DMS79 (cell line): Measurements from ENCODE around the gene CCNK.

Experiments used
- DNase-seq: peaks from one replicate; lab custom pipeline; 2025; lab: John Stamatoyannopoulos, UW

Gene CCNK

DNA sequence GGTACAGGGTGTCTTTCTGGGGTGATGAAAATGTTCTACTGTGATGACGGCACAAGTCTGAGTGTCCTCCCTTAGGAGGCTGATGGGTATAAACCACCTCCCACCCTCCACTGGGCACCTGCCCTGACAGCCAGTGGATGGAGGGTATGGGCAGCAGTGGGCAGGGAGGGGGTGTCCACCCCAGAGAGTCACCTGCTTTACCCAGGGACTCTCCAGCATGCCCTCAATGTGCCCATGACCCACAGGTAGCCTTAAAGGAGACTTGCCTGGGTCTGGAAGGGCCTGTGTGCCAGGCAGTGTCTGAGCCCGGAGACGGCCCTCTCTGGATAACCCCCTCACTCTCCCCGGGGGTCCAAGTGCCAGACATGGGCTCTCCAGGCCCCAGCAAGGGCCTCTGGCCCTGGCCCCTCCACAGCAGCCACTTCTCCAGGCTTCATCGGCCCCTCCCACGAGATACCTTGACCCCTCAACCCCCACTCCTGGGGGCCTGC lies 38.8 kb downstream of the CCNK start:
- DNase-seq, result no peak

DNA sequence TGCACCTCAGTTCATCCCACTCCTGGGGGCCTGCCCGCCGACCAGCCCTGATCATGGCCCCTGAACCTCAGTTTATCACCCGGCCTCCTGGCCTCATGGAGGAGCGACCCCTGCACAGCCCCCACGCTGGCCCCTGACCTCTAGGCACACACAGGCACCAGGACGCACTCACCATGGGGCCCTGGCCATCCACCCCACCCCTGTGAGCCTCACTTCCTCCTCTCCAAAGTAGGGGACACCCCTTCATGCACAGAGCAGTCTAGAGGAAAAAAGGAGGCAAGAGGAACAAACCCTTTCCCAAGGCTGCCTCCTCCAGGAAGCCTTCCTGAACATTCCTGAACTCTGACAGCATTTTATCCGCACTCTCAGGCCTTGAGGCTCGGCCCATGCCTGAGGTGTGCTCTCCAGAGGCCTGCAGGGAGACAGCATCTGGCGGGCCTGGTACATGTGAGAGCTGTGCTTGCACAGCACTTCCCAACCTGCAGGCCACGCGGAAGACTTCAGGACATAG lies 39.4 kb downstream of the CCNK start:
- DNase-seq, result no peak

DNA sequence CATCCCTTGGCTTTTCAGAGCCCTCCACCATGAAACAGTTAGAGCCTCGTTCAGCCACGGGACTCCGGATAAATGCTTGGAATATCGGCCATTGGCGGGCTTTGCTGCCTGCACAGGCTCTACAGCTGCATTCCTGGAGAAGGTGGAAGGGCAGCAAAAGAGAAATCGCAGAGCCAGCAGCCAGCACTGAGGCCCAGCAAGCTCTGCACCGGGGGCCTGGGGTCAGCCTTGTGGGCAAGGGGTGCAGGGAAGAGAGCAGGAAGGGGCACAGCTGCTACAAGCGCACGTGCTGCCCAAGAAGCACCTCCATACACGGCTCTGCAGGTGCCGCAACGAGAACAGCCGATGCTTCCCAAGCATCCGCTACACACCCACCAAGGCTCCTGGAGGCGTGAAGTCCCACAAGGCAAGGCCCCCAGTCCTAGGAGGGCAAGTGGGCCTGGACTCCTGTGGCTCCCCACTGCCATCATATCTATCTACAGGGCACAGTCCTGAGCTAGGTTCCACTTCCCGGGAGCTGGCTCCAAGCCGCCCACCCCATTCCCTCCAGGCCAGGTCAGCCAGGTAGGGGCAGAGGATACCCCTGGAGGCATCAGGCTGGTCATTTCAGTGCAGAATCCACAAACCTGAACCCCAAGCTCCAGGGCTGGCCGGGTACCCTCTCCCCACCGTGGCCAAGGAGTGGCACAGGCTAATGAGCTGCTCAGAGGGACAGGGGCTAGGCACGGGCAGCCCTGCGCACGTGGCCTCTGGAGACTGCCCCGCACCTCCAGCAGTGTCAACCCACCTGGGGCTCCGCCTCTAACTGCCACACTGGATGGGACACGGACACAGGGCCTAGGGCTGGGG lies 40.2 kb downstream of the CCNK start:
- no peak for DNase-seq

DNA sequence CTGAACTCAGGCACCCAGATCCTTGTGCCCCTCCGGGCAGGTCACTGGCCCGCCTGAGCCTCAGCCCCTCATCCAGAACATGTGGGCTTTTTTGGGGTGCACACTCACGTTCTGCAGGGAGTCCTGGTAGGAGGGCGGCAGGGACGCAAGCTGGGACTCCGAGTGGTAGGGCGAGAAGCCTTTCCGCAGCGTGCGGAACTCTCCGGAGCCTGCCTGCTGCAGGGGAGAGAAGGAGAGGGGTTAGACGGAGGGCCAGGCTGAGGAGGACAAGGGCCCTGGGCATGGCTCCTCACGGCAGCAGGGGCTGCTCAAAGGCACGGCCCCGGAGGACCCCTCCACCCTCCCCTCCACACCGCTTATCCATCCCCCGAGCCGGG lies 40.8 kb downstream of the CCNK start:
- DNase-seq, result no peak

DNA sequence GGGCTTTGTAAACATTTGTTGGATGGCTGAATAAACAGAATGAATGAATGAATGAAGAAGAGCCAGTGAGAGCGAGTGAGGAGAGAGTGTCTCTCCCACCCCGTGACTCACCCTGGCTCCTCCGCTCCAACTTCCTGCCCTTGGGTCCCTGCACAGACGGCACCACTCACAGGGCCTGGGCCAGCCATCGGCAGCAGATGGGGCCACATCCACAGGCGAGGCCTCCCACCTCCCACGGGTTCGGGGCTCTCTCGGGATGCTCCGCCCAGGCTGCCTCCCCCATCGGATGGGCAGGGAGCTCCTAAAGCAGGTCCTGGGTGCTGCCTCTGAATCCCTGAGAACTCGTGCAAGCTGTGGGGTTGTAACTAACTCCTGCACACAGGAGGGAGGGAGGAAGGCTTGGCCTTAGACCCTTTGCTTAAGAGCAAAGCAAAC lies 41.3 kb downstream of the CCNK start:
- no peak for DNase-seq

DNA sequence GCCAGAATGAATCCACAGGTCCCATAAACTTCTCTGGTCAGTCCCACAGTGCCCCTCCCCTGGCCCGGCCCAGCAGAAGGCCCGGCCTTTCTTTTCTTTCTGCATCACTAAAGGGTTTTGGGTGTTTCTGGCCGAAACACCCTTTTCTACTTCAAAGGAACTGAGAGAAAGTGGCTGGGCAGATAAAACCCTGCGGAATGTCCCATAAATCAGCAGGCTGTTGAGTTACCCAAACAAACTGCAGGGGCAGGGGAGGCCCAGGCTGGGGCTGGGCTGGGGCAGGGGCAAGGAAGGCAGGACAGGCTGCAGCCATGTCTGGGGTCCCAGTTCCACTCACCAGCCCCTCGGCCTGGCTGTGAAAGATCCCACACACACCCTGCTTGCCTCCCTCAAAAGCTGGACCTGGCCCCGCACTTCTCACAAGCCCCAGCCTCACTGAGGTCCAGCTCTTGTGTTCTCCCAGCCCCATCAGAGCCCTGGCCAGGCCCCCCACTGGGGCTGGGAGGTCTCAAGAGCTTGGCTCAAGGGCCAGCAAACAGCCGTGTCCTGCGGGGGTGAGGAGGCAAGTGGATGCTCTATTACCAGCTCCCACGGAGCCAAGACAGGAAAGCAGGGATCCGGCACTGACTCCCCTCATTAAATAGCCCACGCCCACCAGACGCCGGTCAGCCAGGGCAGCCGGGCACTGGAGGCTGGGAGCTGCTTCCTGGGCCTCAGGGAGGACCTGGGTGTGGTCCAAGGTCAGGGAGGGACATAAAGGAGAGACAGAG lies 41.9 kb downstream of the CCNK start:
- no peak for DNase-seq

DNA sequence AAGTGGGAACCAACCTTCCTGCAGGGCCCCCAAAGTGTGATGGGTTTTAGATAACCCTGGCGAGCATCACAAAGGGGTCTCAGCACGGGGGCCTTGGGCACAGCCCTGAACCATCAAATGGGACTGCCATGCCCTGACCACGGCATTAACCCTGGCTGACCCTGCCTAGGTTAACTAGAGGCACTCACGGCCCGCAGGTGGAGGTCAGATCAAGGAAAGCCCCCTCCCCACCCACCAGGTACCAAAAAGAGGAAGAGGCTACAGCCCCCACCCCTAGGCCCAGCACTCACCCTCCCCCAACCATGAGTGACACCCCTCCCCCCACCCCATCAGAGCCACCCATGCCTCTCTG lies 42.5 kb downstream of the CCNK start:
- DNase-seq, result no peak

DNA sequence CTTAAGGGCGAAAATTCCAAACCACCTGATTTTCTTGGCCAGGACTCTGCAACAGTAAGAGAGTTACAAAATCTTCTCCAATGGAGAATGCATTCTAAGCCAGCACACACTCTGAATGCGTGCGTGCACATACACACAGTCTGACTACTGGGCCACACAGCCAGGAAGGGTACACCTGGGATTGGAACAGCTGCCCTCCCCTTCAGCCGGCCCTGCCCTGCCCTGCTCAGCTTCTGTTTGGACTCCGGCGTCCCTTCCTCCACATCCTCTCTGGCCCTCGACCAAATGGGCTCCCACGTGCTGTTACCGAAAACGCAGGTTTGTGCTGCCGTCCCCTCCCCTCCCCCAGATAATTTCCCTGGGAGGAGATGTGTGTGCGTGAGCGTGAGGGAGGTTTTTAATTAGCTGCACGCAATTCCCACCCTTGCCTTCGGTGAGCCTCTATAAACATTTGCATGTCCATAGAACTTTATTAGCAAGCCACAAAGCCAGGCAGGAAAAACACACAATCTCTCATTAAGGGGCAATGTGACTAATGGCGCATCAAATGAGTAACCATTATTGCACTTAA lies 43.0 kb downstream of the CCNK start:
- DNase-seq, result no peak

DNA sequence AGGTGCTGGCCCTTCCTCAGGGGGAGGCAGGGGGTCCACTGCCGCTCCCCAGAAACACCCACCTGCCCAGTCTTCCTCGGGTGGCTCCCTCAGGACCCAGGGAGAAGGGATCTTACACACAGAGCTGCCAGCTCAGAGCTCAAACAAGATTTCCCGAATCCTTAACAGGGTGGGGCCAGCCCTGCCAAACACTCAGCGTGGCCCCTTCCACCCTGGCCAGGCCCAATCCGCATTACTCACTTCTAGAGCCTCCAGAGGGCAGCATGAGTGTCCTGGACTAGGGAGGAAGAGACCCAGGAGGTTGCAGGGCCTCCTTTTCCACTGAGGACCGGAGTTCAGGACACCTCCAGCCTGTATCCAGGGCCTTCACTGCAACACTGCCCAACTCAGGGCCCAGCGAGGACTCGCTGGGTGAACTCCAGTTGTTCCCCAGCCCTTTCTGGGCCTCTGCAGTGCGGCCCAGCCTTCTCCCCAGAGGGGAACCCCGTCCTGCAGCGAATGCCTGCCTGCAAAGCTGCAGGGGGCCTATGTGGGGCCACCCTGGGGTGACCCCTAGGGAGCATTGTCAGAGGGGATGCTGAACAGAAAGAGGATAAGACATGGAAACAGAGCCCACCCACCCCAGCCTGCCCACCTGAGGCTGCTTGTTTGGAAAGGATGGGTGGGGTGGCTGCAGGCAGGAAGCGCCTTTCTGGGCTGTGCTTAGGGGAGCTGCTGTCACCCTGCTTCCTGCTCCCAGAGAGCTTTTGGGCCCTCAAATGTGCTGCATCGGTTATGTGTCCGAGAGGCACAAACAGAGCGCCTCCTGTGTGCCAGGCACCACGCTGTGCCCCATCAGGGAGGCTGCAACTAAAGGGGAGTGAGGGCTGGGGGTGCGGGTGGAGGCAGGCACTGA lies 43.8 kb downstream of the CCNK start:
- DNase-seq, result no peak

DNA sequence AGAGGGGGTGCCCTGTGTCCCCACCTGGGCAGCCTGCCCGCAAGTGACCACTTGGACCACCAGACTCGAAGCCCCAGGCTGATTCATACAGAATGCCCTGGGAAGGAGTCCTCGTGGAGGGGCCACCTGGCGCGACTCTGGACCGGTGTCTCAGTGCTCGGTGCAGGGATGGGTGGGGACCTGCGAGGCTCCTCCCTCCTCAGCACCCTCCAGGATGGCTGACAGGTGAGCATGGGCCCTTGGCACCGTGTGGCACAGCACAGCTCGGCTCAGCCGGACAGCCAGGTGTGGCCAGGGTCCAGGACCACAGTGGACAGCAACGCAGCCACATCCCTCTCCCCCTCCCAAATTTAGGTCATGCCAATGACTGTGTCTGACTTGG lies 44.5 kb downstream of the CCNK start:
- DNase-seq, result no peak

DNA sequence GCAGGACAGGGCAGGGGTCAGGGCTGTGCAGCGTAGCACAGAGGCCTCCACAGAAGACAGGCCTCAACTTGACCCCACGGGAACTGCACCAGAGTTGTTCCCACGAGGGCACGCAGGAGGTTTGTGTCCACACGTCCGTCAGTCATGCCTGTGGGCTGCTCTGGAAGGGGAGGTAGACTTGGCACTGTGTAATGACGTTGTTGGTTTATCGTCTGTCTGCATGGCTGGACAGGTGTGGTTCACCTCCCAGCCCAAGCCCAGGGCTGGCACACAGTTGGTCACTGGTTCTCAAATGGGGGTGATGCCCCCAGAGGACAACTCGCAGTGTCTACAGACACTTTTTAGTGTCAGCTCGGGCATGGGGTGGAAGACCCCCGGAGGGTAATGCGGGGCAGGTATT lies 45.8 kb downstream of the CCNK start:
- no peak for DNase-seq

DNA sequence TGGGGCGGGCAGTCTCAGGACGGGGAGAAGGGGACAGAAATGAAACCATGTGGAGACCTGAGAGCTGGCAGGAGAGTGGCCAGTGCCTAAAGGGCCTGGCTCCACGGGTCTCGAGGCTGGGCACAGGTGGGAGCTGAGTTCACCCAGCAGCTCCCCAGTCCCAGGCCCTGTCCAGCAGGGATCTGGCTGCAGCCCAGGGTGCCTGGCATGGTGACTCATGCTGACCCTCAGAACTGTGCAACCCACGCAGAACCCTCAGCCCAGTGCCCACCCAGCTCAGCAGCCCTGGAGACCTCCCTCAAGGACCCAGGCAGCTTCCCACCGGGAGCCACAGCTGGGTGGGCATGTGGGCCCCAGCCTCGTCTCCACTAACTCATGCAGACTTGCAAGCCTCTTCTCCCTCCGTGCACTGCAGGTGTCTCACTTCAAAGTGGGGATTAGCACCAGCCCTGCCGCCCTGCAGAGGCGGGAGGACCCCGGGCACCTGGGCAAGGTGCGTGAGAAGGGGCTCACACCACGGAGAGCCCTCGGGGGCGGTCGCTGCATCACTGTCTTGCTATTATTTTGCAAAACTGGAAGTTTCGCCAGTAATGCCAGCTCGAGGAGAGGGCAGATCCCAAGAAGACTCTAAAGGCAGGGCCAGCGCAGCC lies 46.3 kb downstream of the CCNK start:
- DNase-seq, result no peak

DNA sequence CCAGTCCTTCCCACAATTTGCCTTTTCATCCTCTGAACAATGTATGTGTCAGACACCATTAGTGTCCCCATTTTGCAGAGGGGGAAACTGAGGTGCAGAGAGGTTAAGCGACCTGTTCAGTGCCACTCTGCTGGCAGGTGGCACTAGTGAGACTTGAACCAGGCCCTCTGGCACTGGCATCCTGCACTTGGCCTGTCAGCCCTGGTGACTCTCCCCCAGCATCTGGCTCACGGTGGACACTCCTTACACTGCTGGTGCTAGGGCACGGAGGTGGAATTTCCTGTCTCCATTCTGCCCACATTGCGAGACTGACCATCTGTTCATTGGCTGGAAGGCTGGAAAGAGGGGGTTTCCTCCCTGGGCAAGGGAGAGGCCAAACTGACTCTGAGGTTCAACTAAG lies 48.7 kb downstream of the CCNK start:
- DNase-seq, result no peak

DNA sequence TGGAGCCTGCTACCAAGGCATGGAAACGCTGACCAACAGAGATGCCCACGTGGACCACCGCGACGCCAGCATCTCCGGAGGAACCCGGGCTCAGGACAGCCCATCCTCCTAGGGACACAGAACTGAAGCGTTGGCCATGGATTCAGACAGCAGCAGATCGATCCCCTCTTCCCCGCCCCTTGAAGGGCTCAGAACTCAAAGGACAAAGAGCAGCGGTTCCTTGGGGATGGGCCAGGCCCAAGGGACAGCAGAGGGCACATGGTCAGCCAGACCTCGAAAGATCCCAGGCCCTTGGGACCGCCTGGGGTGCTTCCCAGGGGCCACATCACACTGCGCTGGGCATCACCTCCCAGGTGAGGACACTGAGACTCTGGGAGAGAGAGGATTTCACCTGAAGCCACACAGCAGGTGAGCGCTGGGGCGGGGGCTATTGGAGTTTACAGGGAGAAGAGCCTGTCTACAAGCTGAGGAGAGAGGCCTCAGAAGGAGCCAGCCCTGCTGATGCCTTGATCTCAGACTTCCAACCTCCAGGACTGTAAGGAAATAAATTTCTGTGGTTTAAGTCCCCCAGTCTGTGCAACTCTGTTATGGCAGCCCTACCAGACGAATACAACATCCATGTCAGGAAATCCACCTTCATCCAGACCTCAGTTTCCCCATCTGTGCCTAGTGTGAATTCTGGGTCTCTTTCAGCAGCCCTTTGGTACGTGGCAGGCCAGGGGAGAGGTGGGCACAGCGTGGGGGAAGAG lies 49.4 kb downstream of the CCNK start:
- DNase-seq, result no peak

DNA sequence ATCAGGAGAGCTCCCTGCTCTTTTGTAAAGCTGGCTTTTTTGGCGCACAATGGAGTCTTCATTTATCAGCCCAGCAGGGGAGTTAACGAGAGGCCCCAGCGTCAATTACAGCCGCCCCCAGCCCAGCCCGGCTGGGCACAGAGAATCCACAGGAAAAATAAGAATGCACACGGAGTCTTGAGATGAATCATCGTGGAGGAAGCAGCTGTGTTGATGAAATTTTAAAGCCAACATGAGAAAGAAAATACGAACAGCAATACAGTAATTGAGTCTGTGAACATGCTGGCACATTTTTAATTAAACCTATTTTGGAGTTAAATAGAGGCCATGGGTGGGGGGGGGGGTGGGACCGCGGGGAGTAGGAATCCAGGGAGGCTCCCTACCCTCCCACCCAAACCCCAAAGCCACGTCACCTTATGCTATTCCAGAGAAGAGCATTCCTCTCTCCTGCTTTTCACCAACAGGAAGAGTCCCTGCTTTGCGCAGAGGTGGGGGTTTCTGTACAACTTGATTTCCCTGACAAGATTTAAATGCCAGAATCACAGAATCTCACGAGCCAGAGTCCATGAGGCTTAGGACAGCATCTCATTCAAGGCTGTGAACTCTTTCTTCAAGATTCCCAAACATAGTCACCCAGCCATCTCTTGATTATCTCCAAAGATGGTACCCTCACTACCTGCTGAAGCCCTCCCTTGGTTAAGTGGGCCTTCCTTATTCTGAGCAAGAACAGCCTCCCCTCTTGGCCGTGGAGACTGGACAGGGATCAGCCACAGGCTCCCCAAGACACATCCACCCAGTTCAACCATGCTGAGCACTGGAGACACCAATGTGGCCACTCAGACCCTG lies 50.3 kb downstream of the CCNK start:
- no peak for DNase-seq

DNA sequence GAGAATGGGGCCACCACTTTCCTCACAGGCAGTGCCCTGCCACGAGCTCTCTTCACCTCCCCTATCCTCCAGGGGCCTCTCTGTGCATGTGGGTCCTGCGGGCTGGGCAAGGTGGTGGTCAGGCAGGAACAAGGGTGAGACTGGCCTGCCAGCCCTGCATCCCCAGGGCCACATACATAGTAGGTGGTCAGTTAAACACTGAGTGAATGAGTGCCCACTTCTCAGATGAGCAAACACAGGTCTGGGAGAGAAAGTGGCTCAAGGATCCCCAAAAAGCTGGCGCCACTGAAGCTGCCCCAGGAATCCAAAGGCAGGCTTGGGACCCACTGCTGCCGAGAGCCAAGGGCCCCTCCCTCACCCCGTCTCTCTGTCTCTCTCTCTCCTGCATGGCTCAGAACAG lies 51.1 kb downstream of the CCNK start:
- DNase-seq, result no peak

DNA sequence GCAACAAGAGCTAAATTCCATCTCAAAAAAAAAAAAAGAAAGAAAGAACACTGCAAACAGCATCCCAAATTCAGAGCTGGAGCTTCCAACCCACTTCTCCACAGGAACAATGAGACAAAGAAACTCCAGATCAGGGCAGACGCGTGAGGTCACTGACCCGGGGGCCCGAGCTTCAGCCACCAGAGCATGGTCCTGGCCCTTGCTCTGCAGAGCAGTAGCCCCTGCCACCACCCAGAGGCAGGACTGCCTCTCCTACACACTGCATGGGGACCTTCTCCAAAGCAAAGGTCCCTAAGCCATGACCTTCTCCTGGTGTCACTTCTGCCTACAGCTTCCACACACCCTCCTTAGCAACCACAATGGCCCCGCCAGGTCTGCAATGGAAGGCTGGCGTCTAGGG lies 53.1 kb downstream of the CCNK start:
- DNase-seq, result no peak

DNA sequence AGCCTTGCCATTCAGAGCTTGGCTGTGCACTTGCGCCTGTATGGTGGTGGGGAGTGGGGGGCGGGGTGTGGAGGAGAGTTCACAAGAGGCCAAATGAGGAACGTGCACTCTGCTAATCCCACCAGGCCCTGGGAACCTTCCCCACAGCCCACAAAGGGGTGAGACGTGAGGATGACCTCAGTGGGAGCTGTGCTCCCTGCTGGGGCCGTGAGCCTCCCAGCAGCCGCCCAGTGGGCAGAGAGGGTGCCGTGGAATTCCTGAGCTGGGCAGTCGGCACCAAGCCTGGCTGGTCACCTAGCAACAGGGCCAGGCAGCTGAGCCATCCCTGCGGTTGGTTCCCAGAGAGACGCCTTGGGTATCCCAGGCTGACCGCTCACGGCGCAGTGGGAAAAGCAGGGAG lies 53.7 kb downstream of the CCNK start:
- no peak for DNase-seq

DNA sequence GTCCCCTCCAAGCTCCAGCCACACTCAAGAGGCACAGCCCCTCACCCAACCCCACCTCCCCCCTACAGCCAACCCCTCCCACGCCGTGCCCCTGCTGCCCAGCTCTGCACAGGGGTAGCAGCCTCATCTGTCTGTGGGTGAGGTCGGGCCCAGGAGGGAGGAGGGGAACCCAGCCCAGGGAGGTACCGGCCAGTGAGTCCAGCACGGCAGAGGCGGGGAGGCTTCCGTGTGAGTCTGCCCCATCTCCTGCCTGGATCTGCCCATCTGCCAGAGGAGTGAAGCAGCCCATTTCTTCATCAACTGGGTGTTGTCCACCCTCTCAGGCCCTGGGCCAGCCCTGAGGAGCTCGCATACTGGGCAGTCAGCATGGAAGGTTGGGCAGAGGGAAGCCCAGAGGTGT lies 54.2 kb downstream of the CCNK start:
- DNase-seq, result no peak
